Fibroblast of lung (primary cell): Measurements from ENCODE around the gene IGSF9. TPM values are rescaled to one million over a fixed set of nuclear protein-coding genes. Genes with fewer than 3 reads are reported as not detected.

ENCODE experiments used
- DNase-seq, 2 donors: peaks; one replicate each; pipeline versions ENCODE4 v3.0.0 to v3.0.0-alpha.2; 2010; ENCODE audit warnings: low read depth in 2 of 2
- H2AFZ ChIP-seq: 2 replicates; pipeline ENCODE4 v1.5.1; 2012; ENCODE audit warnings: low read length, control low read depth, inconsistent platforms
- H3K27ac ChIP-seq: 2 replicates; pipeline ENCODE4 v1.5.1; 2011; ENCODE audit warnings: low read length, control low read depth; ENCODE audit not compliant: insufficient read depth
- H3K27me3 ChIP-seq: 2 replicates; pipeline ENCODE4 v1.5.1; 2011; ENCODE audit warnings: mild to moderate bottlenecking, low read length; ENCODE audit not compliant: control insufficient read depth, insufficient read depth
- H3K36me3 ChIP-seq: 2 replicates; pipeline ENCODE4 v1.5.1; 2011; ENCODE audit warnings: low read length; ENCODE audit not compliant: control insufficient read depth, insufficient read depth
- H3K4me1 ChIP-seq: 2 replicates; pipeline ENCODE4 v1.5.1; 2011; ENCODE audit warnings: low read length; ENCODE audit not compliant: control insufficient read depth, insufficient read depth; ENCODE audit errors: extremely low read depth
- H3K4me2 ChIP-seq: 2 replicates; pipeline ENCODE4 v1.5.1; 2011; ENCODE audit warnings: low read length, control low read depth; ENCODE audit not compliant: insufficient read depth; ENCODE audit errors: extremely low read depth
- H3K4me3 ChIP-seq, 4 experiments: fragments of 200-600 bp in 1 of 4; sonication (generic) in 1 of 4; replicated peaks in 1 of 4; 2 replicates each; pipeline ENCODE4 v1.5.1; 2011 to 2016; ENCODE audit warnings: low read length in 4 of 4, low read depth in 3 of 4, mild to moderate bottlenecking in 3 of 4, control low read depth in 2 of 4, inconsistent platforms in 1 of 4, mixed read lengths in 1 of 4; ENCODE audit not compliant: insufficient read depth in 1 of 4; ENCODE audit errors: control extremely low read depth in 1 of 4
- H3K79me2 ChIP-seq: 2 replicates; pipeline ENCODE4 v1.5.1; 2012; ENCODE audit warnings: mild to moderate bottlenecking, low read length, inconsistent platforms; ENCODE audit not compliant: control insufficient read depth, insufficient read depth
- H3K9ac ChIP-seq: 2 replicates; pipeline ENCODE4 v1.5.1; 2011; ENCODE audit warnings: mild to moderate bottlenecking, low read length, control low read depth; ENCODE audit not compliant: insufficient read depth
- H3K9me3 ChIP-seq: 2 replicates; pipeline ENCODE4 v1.5.1; 2012; ENCODE audit warnings: low read depth, low read length; ENCODE audit not compliant: control insufficient read depth, insufficient read depth
- H4K20me1 ChIP-seq: 2 replicates; pipeline ENCODE4 v1.5.1; 2011; ENCODE audit warnings: low read length; ENCODE audit not compliant: control insufficient read depth, insufficient read depth; ENCODE audit errors: extremely low read depth
- EZH2 ChIP-seq: IDR thresholded peaks from 2 replicates; pipeline ENCODE4 v1.5.1; 2012; ENCODE audit warnings: low read length, control low read depth, mild to moderate bottlenecking; ENCODE audit errors: missing control alignments
- polyA plus RNA-seq, 2 donors: library from polyadenylated mRNA; depleted of rRNA in 1 of 2; stranded (reverse) in 1 of 2; unstranded in 1 of 2; fragments of >200 nt; gene quantifications; 2 replicates each; pipeline ENCODE4 v1.2.1, GENCODE V29; 2011 to 2012; ENCODE audit warnings: missing spikeins in 1 of 2
- total RNA-seq: library from RNA; depleted of rRNA; stranded (reverse); fragments of >200 nt; gene quantifications from 2 replicates; pipeline ENCODE4 v1.2.1, GENCODE V29; 2014
- TF ChIP-seq, protein P1 (sequence below), 2 donors: IDR thresholded peaks in 1 of 2; conservative IDR thresholded peaks in 1 of 2; 1 replicate in 1 of 2; 2 replicates in 1 of 2; pipeline ENCODE4 v1.5.1; 2011 to 2012; ENCODE audit warnings: low read length in 2 of 2, control low read depth in 1 of 2, inconsistent platforms in 1 of 2, low read depth in 1 of 2, mild to moderate bottlenecking in 1 of 2

IGSF9 gene
- total and polyA plus RNA-seq, 2 donors (not counting 1 experiment from before 2014, with no cell fraction given): under 0.01 TPM; not detected in 1

DNA sequence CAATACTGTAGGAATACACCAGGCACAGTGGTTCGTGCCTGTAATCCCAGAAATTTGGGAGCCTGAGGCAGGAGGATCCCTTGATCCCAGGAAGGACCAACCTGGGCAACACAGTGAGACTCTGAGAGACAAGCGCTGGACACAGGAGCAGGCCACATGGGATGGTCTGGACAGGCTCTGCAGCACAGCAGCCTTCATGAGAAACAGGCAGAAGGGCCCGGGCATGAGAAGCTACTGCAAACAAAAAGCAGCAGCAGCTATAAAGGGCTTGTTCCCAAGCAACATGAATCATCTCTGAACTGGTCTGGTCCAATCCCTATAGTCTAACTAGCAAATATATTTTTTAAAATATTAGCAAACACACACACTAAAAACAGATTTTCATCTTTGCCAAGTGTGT, 44.2 kb upstream of the IGSF9 start:
- Histone ChIP-seq H3K79me2 (no peaks in the 10 kb centered on the region), H3K36me3 (no peaks in the 10 kb centered on the region), H4K20me1 (no peaks in the 10 kb centered on the region), H3K27me3 (no peaks in the 10 kb centered on the region), H3K27ac (no peak overlapping the region), H3K4me2 (no peak overlapping the region), H3K4me3 (no peak overlapping the region), H3K4me1 (no peaks in the 10 kb centered on the region), H3K9me3 (no peaks in the 10 kb centered on the region), H3K9ac (no peak overlapping the region), H2AFZ (no peak overlapping the region)
- TF ChIP-seq, protein P1, sequence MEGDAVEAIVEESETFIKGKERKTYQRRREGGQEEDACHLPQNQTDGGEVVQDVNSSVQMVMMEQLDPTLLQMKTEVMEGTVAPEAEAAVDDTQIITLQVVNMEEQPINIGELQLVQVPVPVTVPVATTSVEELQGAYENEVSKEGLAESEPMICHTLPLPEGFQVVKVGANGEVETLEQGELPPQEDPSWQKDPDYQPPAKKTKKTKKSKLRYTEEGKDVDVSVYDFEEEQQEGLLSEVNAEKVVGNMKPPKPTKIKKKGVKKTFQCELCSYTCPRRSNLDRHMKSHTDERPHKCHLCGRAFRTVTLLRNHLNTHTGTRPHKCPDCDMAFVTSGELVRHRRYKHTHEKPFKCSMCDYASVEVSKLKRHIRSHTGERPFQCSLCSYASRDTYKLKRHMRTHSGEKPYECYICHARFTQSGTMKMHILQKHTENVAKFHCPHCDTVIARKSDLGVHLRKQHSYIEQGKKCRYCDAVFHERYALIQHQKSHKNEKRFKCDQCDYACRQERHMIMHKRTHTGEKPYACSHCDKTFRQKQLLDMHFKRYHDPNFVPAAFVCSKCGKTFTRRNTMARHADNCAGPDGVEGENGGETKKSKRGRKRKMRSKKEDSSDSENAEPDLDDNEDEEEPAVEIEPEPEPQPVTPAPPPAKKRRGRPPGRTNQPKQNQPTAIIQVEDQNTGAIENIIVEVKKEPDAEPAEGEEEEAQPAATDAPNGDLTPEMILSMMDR (conservative IDR thresholded peaks at IDR 0.05 in 1 of 2, IDR thresholded peaks at IDR 0.05 in 1 of 2; ENCODE audit: low read depth in 1 of 2, low read length in 2 of 2): no peak
- TF ChIP-seq EZH2: no peak
- no peak for DNase-seq

DNA sequence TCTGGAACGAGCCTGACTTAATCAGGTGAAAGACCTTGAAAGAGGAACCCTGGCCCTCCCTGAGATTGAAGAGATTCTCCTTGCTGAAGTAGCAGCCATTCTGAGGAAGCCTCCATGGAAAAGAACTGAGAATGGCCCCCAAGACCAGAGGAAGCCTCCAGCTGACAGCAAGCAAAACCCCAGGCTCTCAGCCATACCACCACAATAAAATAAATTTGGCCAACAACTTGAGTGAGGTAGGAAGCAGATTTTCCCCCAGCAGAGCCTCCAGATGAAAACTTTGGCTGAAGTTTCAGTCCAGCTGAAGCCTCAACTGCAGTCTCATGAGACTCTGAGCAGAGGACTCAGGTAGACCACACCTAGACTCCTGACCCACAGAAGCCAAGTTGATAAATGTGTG, 42.6 kb upstream of the IGSF9 start:
- no peaks in the 10 kb centered on the region for H4K20me1 ChIP-seq
- no peak overlapping the region for H3K4me3 ChIP-seq
- H3K4me2 ChIP-seq: no peak overlapping the region
- no peaks in the 10 kb centered on the region for H3K9me3 ChIP-seq
- no peaks in the 10 kb centered on the region for H3K36me3 ChIP-seq
- DNase-seq: no peak
- no peak overlapping the region for H3K9ac ChIP-seq
- H3K79me2 ChIP-seq: no peaks in the 10 kb centered on the region
- no peak overlapping the region for H2AFZ ChIP-seq
- H3K27ac ChIP-seq: no peak overlapping the region
- TF ChIP-seq, protein P1 (conservative IDR thresholded peaks at IDR 0.05 in 1 of 2, IDR thresholded peaks at IDR 0.05 in 1 of 2; ENCODE audit: low read depth in 1 of 2, low read length in 2 of 2): no peak
- TF ChIP-seq EZH2: no peak
- H3K4me1 ChIP-seq: no peaks in the 10 kb centered on the region
- H3K27me3 ChIP-seq: peaks cover 3% of the 10 kb centered on the region

DNA sequence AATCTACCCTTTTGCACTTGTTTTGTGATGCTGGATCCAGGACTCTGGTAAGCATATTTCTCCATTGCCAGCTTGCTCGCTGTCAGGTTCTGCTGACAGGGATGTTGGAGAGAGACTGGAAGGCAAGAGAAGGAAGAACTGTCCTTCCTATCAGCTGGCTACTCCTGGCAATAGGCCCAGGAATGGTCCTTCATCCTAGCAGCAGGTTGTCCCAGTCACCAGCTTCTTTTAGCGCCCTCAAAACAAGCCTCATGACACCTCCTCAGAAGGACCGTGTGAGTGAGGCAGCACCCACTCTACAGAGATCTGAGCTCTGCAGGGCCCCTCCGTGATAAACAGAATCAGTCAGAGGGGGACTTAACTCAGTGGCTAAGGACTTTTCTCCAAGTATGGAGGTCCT, 41.8 kb upstream of the IGSF9 start:
- H3K9me3 ChIP-seq: no peaks in the 10 kb centered on the region
- no peaks in the 10 kb centered on the region for H3K36me3 ChIP-seq
- TF ChIP-seq, protein P1 (conservative IDR thresholded peaks at IDR 0.05 in 1 of 2, IDR thresholded peaks at IDR 0.05 in 1 of 2; ENCODE audit: low read depth in 1 of 2, low read length in 2 of 2): no peak
- no peak for TF ChIP-seq EZH2
- H3K27ac ChIP-seq: no peak overlapping the region
- no peak overlapping the region for H2AFZ ChIP-seq
- no peak for DNase-seq
- no peaks in the 10 kb centered on the region for H3K4me1 ChIP-seq
- H3K9ac ChIP-seq: no peak overlapping the region
- H3K27me3 ChIP-seq: peaks cover 3% of the 10 kb centered on the region
- H3K79me2 ChIP-seq: no peaks in the 10 kb centered on the region
- H3K4me3 ChIP-seq: no peak overlapping the region
- no peak overlapping the region for H3K4me2 ChIP-seq
- no peaks in the 10 kb centered on the region for H4K20me1 ChIP-seq
